HG03135 (cell line): ENCODE data around the gene TEPSIN.

Experiments
- ATAC-seq: cut with Tn5 transposase; IDR thresholded peaks from one replicate; pipeline ENCODE4 v1.9.1; 2021; ENCODE audit warnings: mild to moderate bottlenecking, moderate library complexity; ENCODE audit not compliant: unreplicated experiment

Gene TEPSIN

GRCh38 chr17:81271226-81271625, 32.4 kb upstream of the TEPSIN start:
- ATAC-seq = no peak

DNA sequence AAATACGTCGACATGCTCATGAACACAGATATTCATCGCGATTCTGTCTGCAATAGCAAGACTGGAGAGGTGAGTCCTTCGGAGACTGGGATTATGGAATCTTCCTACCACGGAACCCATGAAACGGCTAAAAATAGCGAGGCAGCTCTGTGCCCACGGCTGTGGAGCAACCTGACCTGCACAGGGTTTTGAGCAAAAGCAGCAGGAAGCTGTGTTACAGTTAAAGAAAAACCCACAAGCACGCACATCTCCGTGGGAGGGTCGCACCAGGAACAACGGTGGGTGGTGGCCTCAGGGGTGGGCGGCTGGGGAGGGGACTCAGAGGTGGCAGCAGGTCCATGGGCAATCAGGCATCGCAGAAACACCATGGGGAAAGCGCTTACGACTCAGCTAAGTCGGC, 31.4 kb upstream of the TEPSIN start:
- no peak for ATAC-seq

- ATAC-seq = no peak
Observed at GRCh38 chr17:81267390-81268067, 28.7 kb upstream of the TEPSIN start.

DNA sequence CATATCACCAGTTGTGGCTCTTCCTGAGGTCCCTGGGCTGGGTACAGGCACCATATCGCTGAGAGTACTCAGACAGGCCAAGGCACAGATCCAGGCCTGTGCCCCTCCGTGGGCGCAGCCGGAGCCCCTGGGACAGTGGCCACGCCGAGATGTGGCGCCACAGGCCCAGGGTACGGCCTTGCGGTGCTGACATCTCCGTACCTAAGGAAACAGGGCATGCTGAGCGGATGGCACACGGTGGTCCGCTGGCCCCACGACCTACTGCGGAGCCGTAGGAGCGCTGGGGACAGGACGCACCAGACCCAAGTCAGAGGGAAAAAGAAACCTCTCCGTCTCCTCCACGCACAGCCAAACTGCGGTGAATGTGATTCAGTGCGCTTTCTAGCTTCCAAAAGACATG, 26.7 kb upstream of the TEPSIN start:
- no peak for ATAC-seq

GRCh38 chr17:81264640-81265039, 25.8 kb upstream of the TEPSIN start:
- no peak for ATAC-seq

DNA sequence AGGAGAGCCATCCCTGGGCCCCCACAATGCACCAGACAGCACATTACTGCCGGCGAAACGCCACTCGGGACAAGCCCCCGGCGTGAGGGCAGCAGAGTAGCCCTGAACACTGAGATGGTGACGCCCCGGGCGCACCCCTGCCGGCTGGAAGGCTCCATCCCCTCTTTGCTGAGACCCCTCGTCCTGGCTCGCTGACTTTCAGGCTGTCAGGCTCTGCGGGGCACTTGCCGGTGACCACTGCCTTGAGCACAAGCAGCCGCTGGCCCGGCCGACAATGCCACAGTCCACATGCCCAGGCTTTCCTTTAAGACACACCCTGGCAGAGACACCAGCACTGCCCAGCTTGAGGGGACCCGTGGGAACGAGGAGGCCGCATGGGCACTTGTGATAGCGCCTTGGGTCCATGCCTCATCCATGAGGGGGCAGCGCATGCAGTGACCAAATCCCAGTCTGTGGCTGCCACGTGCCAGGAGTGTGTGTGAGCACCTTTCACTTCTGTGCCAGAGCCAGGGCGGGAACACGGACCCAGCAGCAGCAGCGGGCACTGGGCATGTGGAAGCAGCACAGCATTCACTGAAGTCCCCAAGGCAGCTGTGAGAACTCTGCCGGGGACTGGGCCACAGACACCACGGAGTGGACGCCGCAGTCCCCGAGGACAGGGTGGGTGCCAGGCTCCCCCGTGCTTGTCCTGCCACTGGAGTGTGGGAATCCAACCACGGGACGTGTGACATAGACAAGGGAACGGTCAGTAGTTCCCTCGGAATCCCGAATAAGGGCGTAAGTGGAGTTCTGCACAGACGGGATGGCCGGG, 24.7 kb upstream of the TEPSIN start:
- ATAC-seq = no peak

GRCh38 chr17:81261582-81262336, 22.9 kb upstream of the TEPSIN start:
- ATAC-seq = no peak

DNA sequence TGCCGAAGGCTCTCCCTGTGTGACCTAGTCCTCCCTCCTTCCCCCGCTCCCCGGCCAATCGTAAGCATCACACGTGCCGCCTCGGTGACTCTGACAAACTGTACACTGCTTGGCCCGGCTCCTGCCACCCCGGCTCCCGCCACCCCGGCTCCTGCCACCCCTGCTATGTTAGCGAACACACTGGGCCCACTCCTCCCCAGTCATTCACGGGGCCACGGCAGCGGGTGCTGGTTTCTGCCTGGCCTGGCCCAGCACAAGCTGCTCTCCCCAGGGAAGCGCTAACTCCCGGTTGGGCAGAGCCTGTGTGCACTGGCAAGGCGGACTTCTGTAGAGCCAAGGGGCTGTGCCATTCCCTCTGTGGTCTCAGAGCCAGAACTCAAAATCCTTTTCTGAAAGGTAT, 22.2 kb upstream of the TEPSIN start:
- ATAC-seq = no peak

DNA sequence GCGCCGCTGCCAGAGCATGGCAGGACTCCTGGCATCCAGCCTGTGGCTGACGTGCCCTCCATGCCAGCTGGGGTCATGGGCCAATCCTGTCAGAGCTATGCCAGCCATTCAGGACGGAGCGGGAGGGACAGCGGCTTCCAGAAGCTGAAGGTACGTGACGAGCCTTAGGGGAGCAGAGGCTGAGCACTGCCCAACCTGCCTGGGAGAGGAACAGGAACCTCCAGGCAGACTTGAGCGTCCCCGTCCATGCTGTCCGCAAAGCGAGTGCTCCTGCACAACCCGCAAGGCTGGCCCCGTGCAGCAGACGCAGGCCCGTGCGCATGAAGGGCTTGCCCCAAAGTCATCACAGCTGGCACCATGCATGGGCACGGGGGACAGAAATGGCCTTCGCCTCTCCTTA, 21.8 kb upstream of the TEPSIN start:
- ATAC-seq = no peak

DNA sequence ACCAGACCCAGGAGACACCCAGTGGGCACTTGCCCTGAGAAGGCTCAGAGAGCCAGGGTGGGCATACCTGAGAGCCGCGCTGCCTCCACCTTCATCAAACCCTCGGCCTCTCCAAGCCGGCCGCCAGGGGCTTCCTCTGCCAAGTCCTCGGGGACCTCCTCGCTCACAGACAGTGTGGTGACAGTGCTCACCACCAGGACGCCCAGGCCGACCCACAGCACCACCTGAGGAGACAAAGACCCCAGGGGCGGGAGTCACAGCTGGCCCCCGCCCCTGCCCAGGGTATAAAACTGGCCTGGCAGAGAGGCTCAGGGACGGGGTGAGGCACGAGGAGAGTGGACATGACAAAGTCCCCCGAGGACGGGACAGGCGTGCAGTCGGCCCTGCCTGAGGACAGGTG, 21.3 kb upstream of the TEPSIN start:
- no peak for ATAC-seq

GRCh38 chr17:81259058-81259605, 20.3 kb upstream of the TEPSIN start:
- no peak for ATAC-seq

DNA sequence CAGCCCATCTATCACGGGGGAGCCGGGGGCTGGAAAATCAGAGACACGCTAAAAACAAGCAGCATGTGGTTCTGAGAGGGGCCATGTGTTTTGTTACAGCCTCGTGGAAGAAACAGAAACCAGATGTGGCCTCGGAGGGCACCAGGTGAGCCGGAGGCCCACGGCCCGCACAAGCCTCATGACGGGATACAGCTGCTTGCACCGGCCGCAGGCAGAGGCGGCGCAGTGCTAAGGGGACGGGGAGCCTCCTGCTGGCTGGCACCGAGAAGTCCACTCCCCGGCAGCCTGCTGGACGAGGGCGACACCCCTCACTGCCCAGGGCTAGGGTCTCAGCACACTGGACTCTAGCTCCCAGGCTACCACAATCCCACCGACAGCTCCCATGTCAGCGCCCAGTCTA, 19.4 kb upstream of the TEPSIN start:
- ATAC-seq = no peak

DNA sequence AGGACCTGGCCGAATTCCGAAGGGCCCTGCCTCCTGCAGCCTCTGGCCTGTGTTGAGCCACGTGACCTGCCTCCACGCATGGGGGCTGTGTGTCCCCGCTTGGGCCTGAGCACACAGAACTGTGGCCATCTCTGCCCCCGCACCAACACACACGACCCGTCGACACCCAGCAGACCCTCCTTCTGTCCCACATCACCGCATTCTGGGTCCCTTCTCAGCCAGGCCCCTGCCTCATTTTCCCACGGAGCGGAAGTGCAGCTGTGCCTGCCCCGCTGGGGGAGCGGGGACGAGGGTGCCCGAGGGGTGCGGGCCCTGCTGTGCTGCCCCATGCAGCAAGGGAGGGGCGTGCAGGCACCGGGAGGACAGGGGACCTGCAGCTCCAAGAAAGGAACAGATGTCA, 18.7 kb upstream of the TEPSIN start:
- ATAC-seq = no peak

GRCh38 chr17:81256616-81257015, 17.8 kb upstream of the TEPSIN start:
- no peak for ATAC-seq

DNA sequence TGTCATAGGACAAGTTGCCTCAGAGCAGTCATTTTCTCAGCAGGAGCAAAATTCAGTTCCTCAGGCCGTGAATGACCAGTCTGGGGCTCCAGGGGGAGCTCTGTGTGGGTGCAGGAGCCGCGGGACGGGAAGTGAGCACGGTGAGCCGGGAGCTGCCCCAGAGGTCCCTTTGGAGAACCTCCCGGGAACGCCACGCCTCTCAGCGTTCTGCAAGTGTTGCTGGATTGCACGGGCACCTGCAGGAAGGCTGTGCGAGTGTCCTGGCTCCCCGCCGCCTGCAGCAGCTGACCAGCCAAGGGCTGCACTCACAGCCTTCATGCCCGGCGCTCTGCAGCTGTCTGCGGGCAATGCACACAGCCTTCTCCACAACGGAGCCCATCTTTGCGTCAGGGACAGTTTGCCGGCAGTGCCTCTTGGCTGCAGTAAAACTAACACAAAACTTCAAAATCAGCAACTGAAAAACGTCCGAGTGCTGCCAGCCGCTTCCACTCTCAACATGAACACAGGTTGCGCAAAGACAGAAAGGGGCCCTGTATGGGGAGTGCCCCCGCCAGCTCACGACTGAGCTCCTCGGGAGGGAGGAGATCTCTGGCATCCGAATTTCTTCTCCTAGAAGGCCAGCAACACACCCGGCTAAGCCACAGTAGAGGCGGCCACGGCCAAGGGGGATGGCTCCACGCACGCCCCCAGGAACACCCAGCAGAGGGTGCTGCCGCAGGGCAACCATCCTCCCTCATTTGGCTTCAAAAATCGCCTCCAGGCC, 16.3 kb upstream of the TEPSIN start:
- no peak for ATAC-seq

GRCh38 chr17:81253358-81254131, 14.7 kb upstream of the TEPSIN start:
- no peak for ATAC-seq

GRCh38 chr17:81252987-81253329, 14.1 kb upstream of the TEPSIN start:
- ATAC-seq = no peak

- ATAC-seq = no peak
Observed at GRCh38 chr17:81252326-81252986, 13.6 kb upstream of the TEPSIN start.

DNA sequence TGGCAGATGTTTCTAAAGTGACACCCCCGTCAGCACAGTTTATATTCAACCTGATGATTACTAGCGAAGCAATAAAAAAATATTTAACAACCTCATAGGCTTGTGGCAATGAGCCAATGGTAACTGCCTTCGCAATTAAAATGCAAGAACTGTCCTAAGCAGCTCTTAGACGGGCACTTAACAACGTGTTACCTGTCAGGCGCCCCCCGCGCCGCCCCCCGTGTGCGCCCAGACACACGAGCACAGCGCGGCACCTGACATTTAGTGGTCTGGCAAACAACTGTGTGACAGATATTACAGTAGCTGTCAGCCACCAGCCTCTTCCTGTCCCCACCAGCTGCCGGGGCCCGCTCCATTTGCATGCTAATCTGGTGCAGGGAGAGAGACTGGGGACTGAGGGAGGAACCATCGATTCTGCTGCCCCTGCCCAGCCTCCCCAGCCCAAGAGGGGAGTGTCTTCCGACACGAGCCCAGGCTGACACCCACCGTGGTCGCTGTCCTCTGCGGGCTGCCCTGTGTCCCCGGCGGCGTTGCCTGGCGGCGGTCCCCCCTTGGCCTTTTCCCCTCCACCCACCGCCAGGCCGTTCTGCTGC, 12.9 kb upstream of the TEPSIN start:
- no peak for ATAC-seq
